OCI-LY3 (cell line): ENCODE measurements around the gene MFSD2A.

ENCODE experiments used
- H2AFZ ChIP-seq: fragments of 200-600, 300-600 bp; shearing (Covaris generic); 2 replicates; pipeline ENCODE4 v1.6.0; 2014; ENCODE audit warnings: antibody characterized with exemption, low read depth, low read length
- H3K27ac ChIP-seq: fragments of 200-600, 300-600 bp; sonication (generic); 2 replicates; pipeline ENCODE4 v1.5.1; 2014; ENCODE audit warnings: mild to moderate bottlenecking, low read length, moderate library complexity, mixed read lengths
- H3K27me3 ChIP-seq: fragments of 200-600, 300-600 bp; sonication (generic); 2 replicates; pipeline ENCODE4 v1.6.1; 2014; ENCODE audit warnings: low read depth, low read length, mixed read lengths
- H3K36me3 ChIP-seq: fragments of 200-600, 300-600 bp; sonication (generic); replicated peaks from 2 replicates; pipeline ENCODE3; 2014; ENCODE audit warnings: low read depth, low read length, mixed read lengths
- H3K4me1 ChIP-seq: fragments of 300-600, 200-600 bp; sonication (generic); 2 replicates; pipeline ENCODE4 v1.6.1; 2014; ENCODE audit warnings: low read length, mixed read lengths
- H3K4me2 ChIP-seq: fragments of 200-600, 300-600 bp; sonication (generic); 2 replicates; pipeline ENCODE4 v1.6.1; 2014; ENCODE audit warnings: low read length, mixed read lengths
- H3K4me3 ChIP-seq: fragments of 300-600, 200-600 bp; sonication (generic); 2 replicates; pipeline ENCODE4 v1.5.1; 2014; ENCODE audit warnings: antibody characterized with exemption, mild to moderate bottlenecking, low read length, moderate library complexity
- H3K79me2 ChIP-seq: fragments of 300-600, 200-600 bp; shearing (Covaris generic); 2 replicates; pipeline ENCODE4 v1.6.1; 2014; ENCODE audit warnings: mild to moderate bottlenecking, low read length, mixed read lengths
- H3K9ac ChIP-seq: fragments of 300-600, 200-600 bp; shearing (Covaris generic); 2 replicates; pipeline ENCODE4 v1.6.0; 2014; ENCODE audit warnings: mild to moderate bottlenecking, low read length, moderate library complexity
- H3K9me3 ChIP-seq: fragments of 200-600, 300-600 bp; shearing (Covaris generic); 2 replicates; pipeline ENCODE4 v1.6.1; 2014; ENCODE audit warnings: low read length, mixed read lengths; ENCODE audit not compliant: insufficient read depth
- H4K20me1 ChIP-seq: fragments of 200-600, 300-600 bp; sonication (generic); 2 replicates; pipeline ENCODE4 v1.6.1; 2016; ENCODE audit warnings: low read length, mixed read lengths; ENCODE audit not compliant: insufficient read depth
- CTCF ChIP-seq: fragments of 200-600, 300-600 bp; sonication (generic); IDR thresholded peaks from 2 replicates; pipeline ENCODE4 v1.5.1; 2014; ENCODE audit warnings: antibody characterized with exemption, low read length, low read depth
- EZH2phosphoT487 ChIP-seq: fragments of 200-600 bp; shearing (Covaris generic); IDR thresholded peaks from 2 replicates; pipeline ENCODE4 v1.6.1; 2018; ENCODE audit warnings: antibody characterized with exemption, mixed run types, low read depth

MFSD2A gene

GRCh38 chr1:39926820-39927219, 28.1 kb upstream of the MFSD2A start:
- Histone ChIP-seq H4K20me1 (no peaks in the 10 kb centered on the region), H3K4me1 (peaks cover 21% of the 10 kb centered on the region), H3K36me3 (no peaks in the 10 kb centered on the region), H3K27me3 (no peaks in the 10 kb centered on the region), H3K9ac (no peak overlapping the region), H2AFZ (no peak overlapping the region), H3K4me3 (no peak overlapping the region), H3K27ac (no peak overlapping the region), H3K4me2 (no peak overlapping the region), H3K9me3 (no peaks in the 10 kb centered on the region), H3K79me2 (no peaks in the 10 kb centered on the region)
- TF ChIP-seq CTCF (no peak), EZH2phosphoT487 (no peak)

GRCh38 chr1:39927538-39927937, 27.4 kb upstream of the MFSD2A start:
- Histone ChIP-seq H3K4me3 (no peak overlapping the region), H3K36me3 (no peaks in the 10 kb centered on the region), H3K27me3 (no peaks in the 10 kb centered on the region), H3K9ac (no peak overlapping the region), H4K20me1 (no peaks in the 10 kb centered on the region), H3K4me2 (no peak overlapping the region), H3K9me3 (no peaks in the 10 kb centered on the region), H2AFZ (no peak overlapping the region), H3K4me1 (peaks cover 21% of the 10 kb centered on the region), H3K79me2 (no peaks in the 10 kb centered on the region), H3K27ac (no peak overlapping the region)
- TF ChIP-seq EZH2phosphoT487 (no peak), CTCF (no peak)

- no peaks in the 10 kb centered on the region for H3K36me3 ChIP-seq
- TF ChIP-seq EZH2phosphoT487, result no peak
- no peak for TF ChIP-seq CTCF
- peak overlapping the region; percentile 12 for H3K4me3 ChIP-seq
- peaks cover 21% of the 10 kb centered on the region for H3K4me1 ChIP-seq
- H4K20me1 ChIP-seq, result no peaks in the 10 kb centered on the region
- H3K4me2 ChIP-seq, result peak overlapping the region; percentile 53
- no peaks in the 10 kb centered on the region for H3K27me3 ChIP-seq
- no peaks in the 10 kb centered on the region for H3K79me2 ChIP-seq
- H3K27ac ChIP-seq, result no peak overlapping the region
- no peak overlapping the region; the same call in 1 of the 2 replicates for H3K9ac ChIP-seq
- H3K9me3 ChIP-seq, result no peaks in the 10 kb centered on the region
- H2AFZ ChIP-seq, result peak overlapping the region; percentile 23; the same call in 1 of the 2 replicates
Measured at GRCh38 chr1:39928809-39929587, 25.9 kb upstream of the MFSD2A start.

- Histone ChIP-seq H3K4me3 (no peak overlapping the region), H3K9me3 (no peaks in the 10 kb centered on the region), H3K9ac (no peak overlapping the region), H3K27ac (no peak overlapping the region), H3K79me2 (no peaks in the 10 kb centered on the region), H4K20me1 (no peaks in the 10 kb centered on the region), H3K27me3 (no peaks in the 10 kb centered on the region), H3K4me1 (peaks cover 8% of the 10 kb centered on the region), H2AFZ (no peak overlapping the region), H3K4me2 (no peak overlapping the region), H3K36me3 (no peaks in the 10 kb centered on the region)
- no peak for TF ChIP-seq EZH2phosphoT487
- TF ChIP-seq CTCF, result no peak
Measured at GRCh38 chr1:39933956-39934941, 20.7 kb upstream of the MFSD2A start.
